GM18499 (cell line): ENCODE results near the gene VAT1L.

Experiments used
- ATAC-seq: cut with Tn5 transposase; IDR thresholded peaks from one replicate; pipeline ENCODE4 v1.9.1; 2021; ENCODE audit warnings: moderate number of reproducible peaks; ENCODE audit not compliant: insufficient read depth, unreplicated experiment

VAT1L gene

DNA sequence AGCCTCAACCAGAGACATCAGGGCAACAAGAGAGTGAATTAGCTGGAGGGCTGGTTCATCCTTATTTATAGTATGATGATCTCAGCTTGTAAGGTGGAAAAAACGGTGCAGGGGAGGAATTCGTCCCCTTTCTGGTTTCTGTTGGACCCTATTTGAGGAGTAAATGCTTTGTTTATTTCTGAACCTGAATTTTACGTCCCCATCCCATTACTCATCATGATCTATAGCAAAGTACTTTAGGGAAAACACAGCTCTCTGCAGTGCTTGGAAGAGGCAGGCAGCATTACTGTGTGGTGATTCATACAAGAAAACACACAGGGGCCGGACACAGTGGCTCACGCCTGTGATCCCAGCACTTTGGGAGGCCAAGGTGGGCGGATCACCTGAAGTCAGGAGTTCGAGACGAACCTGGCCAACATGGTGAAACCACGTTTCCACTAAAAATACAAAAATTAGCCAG is 8.0 kb upstream of the VAT1L start:
- no peak for ATAC-seq

DNA sequence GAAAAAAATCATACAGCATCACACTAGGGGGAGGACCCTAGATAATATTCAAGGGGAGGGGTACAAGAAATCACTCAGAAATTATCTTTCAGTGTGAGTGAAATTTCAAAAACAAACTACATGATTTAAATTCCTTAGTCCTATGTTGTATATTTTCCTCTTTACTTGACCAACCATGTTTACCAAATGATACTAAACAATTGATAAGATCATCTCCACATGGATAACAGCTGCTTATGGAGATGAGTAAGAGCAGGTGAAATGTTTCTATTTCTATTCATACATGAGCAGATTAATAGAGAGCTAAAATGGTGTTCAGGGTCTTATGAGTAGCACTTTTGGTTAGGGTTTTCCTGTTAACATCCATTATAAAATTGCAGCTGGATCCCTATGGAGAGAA is 7.3 kb upstream of the VAT1L start:
- ATAC-seq = no peak

DNA sequence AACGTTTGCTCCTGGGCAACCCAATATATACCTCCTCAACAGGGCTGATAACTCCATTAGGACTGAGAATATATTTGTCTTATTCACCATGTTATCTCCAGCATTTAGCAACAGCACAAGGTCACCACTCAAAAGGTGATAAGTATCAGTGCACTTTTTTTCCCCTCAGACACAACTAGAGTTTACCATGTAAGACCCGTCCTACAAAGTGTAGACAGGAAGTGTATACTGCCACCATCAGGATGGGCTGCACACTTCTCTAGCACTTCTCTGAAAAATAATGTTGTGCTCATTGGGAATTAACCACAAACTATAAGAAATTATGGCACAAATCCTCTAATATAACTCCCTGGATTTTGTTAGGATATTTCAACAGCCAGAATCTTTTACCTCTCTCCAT is 5.7 kb upstream of the VAT1L start:
- ATAC-seq = no peak

DNA sequence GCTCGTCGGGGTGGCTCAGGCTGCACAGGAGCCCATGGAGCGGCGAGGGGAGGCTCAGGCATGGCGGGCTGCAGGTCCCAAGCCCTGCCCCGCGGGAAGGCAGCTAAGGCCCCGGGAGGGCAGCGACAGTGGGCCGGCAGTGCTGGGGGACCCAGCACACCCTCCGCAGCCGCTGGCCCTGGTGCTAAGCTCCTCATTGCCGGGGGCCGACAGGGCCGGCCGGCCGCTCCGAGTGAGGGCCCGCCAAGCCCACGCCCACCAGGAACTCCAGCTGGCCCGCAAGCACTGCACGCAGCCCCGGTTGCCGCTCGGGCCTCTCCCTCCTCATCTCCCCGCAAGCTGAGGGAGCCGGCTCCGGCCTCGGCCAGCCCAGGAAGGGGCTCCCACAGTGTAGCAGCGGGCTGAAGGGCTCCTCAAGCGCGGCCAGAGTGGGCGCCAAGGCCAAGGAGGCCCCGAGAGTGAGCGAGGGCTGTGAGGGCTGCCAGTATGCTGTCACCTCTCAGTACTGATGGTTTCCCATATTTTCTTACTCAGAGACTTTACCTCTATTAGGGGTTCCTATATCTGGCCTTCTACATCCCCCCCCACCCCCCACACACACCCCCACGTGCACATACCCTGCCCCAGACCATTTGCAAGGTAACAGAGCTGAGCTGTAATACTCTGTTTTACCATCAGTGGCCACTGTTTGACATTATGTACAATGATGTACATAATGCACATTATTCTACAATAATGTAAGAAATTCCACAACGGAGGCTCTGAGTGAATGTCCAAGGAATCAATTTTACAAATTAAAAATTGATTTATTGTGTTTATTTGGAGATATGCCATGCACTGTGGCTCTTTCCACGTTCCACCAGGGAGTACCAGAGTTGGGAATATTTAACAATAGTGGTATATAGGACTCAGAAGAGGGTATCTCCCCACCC is 3.7 kb upstream of the VAT1L start:
- no peak for ATAC-seq

DNA sequence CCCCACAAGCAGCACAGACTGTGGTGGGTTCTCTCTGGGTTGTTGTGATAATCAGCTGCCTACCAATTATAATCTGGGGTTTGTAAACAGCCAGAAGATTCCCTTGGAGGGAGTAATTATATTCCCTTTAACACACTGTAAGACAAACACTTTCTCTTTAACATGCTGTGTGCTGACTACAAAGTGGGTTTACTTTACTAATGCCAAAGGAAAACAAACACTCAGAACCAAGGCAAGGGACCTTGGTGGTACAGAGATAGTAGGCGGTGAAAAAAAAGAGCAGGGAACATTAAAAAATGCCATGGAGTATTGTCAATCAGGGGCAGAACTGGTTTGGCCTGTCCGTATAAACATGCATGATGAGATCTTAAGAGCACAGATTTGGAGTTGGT is 3.0 kb upstream of the VAT1L start:
- no peak for ATAC-seq

DNA sequence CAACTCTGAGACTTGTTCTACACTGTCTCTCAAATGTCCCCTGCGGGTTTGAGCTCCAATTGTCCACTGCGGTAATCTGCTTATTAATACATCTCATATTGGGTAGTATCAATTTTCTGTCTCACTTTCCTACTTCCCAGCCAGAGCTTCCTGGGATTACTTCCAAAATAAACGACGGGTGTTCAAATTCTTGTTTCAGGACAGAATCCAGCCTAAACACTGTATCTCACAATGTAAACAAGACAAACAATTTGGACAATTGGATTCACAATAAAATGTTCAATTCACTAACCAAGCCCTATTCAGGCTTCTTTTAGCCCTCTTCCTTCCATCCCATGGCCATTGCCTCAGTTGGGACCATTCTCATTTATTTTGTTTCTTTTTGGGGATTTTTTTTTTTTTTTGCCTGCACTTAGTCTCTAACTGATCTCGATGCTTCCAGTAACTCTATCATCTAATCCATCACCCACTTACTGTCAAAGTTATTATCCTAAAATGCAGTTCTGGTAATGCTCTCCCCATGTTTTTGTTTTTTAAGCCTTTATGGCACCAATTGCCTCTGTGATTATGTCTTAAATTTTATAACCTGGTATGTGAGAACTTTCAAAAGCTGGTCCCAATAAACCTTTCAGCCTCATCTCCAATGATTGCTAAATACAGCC is 2.0 kb upstream of the VAT1L start:
- no peak for ATAC-seq

DNA sequence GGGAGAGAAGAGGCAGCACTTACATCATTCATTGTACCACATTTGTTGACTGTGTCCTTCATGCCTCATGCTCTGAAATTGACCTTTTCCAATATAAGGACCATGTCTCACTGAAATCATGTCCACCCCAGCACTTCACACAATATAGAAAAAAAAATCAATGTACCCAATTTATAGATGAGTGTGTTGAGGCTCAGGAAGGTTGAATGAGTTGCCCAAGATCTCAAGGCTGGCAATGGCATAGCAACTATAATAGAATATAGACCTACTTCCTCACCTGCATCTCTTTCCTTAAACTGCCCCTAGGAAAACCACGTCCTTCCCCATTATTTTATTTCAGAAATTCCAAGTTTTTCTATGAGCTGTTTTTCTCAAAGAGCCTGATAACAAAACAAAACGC is 912 bp upstream of the VAT1L start:
- no peak for ATAC-seq

DNA sequence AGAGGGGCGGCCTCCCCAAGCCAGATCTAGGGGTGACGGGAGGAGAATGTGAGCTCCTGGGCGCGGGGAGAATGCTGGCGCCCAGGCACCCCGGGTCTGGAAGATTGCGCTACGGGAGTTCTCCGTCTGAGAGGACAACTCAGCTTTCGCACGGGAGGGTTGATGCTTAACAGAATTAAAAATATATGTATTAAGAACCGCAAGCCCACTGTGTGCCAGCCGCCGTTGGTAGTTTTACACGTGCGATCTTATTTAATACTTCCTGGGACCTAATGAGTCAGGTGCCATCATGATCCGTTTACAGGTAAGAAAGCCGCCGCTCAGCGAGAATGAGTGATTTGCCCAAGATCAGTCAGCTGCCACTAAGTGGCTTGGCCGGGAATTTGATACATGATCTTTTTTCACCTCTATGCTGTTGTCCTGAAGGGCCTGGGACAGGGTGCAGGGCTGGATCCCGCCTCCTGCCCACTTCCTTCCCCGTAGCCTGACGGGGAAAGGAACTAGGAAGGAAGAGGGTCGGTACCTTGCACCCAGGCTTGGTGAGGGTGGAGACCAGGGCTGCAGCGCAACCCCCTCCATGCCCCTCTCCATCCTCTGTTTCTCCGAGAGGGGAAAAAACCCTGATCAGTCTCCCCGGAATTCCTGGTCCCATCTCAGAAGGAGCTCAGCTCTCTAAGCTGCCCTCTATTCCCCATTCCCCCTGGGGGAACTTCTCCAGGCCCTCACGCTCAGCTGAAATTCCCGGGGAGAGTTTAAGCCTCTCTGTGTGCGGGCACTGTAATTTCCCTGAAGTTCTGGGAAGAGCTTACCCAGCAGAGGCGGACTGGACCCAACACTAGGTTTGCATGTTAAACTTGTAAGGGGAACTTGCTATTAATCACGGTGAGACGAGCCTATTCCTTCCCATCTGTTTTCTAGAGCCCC is 983 bp downstream of the VAT1L start:
- ATAC-seq = no peak

DNA sequence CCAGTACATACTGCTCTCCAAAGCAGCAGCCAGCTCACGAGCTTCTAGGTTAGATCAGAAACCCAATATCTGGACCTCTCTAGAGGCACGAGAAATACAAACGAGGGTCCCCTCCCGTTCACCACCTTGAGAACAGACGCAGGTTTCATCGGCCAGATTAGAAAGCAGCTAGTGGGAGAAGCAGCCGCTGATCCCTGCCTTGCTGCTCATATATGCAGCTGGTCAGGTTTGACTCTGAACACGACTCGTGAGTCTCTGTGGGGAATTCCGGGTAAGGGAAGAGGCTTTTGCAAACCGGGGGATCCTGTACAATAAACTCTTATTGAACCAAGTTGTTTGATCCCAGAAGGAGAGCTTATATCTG is 1.6 kb downstream of the VAT1L start:
- ATAC-seq = no peak

DNA sequence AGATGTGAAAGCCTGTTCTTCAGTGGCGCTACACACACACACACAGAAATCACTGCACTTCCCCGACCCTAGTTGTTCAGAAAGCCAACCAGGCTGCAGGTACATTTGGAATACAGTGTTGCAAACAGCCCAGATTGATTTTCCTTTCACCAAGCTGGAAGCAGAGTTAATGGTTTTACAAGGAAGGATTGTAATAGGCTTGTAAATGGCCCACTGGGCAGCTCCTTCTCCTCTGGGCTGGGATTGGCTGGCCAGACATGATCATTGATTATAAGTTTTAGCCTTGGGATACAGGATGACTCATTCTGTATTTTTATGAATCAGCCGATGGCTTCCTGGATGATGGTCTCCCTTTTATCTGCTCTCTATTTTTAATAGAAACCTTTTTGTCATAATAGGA is 2.5 kb downstream of the VAT1L start:
- ATAC-seq = no peak

DNA sequence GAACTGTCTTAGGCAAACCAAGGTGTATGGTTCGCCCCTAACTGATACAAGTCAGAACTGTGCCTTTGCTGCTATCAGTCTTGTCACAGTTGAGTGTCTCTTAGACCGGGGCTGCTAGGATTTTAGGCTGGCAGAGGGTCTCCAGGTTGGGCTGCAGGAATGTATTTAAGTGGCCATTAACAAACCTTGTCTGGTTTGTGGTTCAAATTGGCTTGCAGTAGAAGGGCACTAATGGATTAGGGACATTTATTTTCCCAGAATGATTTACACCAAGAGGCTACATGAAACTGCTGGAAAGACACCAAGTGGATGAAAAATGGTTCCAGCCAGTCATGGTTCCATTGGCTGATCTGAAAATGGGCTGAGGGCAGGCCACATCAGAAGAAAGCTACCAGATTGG is 5.1 kb downstream of the VAT1L start:
- ATAC-seq = no peak

DNA sequence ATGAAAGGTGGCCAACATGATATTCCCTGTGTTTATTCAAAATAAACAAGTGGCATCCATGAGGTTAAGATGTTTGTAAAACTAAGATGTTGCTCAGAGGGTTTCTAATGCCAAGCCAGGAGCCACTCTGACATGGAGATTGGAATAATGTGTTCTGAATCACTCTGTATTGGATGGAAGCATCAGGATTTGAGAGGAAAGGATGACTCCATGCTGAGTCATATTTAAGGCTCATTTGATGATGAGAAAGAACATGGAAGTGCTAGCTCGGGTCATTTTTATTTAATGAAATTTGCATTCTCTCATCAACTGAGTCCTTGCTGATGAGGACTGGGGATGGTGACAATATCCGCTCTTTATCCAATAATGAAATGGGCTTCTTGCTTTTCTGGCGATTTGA is 6.2 kb downstream of the VAT1L start:
- ATAC-seq = no peak

DNA sequence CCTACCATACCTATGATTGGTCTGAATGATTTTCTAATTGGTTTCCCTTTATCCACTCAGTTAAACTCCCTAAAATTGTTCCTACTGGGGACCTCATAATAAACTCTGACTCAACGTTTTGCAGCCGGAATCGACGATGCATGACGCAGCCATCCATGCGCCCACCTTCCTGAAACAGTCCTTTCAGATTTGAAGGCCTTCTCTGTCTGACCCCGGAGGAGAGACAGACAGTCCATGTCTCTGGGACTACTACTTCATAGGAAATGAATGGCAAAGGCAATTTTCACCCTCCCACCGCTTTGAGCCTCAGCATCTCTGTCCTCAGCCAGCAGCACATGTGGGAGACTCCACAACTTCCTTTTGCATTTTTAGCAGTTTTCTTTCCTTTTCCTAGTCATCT is 13.5 kb downstream of the VAT1L start:
- no peak for ATAC-seq

DNA sequence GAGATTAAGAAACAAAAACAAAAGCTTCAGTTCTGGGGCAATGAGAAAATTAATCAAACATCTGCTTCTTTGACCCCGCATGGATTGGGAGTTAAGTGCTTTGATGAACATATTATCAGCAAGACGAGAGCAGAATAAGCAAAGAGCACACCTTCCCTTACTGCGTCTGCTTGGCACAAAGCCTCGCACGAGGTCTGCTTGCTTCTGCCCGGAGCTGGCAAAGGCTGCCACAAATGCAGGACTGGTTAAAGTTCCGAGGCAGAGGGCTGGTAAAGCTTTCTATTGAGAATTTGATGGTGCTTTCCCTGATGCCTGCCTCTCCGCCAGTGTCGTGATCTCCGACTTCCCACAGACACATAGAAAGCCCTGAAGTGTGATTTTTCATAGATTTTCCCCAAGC is 17.0 kb downstream of the VAT1L start:
- no peak for ATAC-seq

DNA sequence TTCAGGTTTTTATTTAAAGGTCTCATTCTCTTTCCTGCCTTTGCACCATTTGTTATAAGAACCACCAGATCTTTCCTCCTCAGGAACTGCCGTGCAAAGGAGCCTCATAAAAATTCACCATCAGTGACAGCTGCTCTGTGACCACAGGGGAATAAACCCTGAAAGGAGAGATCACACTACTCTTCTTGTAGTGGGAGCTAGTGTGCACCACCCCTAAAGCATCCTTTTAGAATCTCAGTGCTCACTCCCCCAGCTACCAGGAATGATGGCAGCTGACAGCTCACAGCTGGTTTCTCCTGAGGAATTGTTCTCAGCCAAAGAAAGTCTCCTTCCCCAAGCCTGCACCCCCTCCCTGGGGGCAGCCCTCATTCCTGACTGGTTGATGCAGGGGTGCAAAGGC is 18.7 kb downstream of the VAT1L start:
- no peak for ATAC-seq

DNA sequence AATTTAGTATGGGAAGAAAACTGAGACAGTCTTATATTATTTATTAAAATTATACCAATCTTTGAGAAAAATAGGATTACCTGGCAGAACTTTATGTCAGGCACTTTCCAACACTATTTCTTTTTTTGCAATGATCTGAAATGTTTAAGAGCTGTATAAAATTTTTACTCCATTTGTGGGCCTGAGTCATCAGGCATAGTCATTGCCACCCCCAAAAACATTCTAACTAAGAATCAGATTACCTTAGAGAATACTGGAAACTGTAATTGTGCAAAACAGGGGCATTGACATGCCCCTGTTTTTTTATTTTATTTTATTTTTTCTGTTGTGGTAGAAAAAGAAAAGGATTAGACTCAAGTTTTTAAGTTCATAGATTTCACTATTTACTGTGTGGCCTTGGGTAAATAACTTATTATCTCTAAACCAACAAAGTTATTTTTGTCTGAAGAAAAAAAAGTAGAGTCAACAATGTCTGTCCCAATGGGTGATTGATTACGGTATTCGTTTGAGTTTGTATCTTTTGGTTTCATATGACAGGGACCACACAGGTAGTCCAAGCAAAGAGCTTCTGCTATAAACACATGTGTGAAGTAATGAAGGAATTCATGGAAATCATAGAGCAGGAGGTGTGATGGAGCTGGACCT is 24.6 kb downstream of the VAT1L start:
- ATAC-seq = no peak

DNA sequence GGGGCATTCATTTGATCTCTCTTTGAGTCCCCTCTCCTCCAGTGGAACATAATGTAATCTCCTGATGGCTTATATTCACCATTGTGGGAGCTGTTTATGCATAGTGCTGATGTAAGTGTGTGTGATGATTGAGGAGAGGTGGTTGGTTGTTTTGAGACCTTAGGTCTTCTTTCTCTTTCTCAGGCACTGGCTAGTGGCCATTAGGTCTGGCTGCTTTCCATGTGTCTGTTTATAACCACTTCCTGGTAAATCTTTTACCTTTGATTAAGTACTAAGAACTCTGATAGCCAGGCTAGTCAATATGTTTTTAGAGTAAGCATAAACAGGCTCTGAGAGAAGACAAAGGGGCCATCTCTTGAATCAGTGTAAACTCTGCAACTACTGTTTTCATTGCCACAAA is 27.9 kb downstream of the VAT1L start:
- ATAC-seq = no peak

DNA sequence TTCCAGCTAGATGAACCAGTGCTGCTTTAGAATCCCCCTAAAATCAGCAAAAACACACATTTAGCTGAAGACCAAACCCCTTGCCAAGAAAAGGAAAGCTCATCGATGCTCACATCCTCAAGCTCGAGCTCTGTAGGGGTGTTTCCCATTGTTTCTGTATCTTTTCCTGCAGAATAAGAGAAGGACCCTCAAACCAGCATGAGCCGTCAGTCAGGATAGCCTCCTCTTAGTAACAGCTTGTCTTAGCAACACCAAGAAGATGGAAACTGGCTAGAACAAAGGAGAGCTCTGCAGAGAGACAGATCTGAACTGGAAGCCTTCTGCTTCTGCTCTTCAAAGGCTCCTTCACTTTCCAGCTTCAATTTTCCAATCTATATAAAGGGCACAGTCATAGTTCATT is 32.0 kb downstream of the VAT1L start:
- ATAC-seq = no peak

DNA sequence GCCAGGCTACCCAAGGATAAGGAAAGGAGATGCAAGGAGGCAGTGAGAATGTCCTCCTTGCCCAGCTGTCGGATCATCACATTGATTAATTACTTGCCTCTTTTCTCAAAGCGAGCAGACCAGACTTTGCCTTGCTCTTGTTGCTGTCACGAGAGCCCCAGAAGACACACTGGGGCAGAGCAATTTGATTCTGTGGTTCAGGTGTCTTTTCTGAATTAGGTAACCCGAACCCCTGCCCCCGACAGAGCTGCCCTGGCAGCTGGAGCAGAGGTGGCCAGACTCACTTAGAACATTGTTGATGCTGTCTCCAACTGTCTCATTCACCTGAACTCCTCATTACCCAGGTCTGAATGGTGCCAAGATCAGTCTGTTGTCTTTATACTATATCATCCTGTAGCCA is 34.3 kb downstream of the VAT1L start:
- no peak for ATAC-seq

DNA sequence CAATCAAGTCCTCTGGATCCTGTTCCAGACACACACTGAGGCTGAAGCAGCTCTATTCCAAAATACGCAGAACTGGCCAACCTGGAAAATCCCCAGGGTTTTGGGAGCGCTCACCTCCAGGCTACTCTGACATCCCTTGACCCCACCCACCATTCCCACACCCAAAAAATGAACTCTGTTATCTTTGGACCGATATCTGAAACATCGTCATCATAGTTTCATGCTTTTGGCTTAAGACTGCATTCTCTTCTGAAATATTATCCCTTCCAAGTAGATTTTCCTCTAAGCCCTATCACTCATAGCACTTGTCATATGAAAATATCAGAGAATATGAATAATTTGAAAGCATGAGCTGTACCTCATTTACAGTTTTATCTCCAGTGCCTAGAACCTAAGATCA is 34.7 kb downstream of the VAT1L start:
- ATAC-seq = no peak
